Testis (tissue), 2 donors: ENCODE data around the gene CD9.

Experiments
- POLR2A ChIP-seq: fragments of 450-650 bp; IDR thresholded peaks from one replicate; pipeline ENCODE4 v1.6.1; 2017; ENCODE audit warnings: antibody characterized with exemption, mild to moderate bottlenecking, moderate library complexity
- TF ChIP-seq, protein P1 (sequence below), 3 experiments: fragments of 450-650 bp in 2 of 3; fragments of 200-600 bp in 1 of 3; sonication (generic) in 1 of 3; IDR thresholded peaks; one replicate each; pipeline ENCODE4 v1.5.1; 2016 to 2019; ENCODE audit warnings: antibody characterized with exemption in 3 of 3, mild to moderate bottlenecking in 2 of 3, moderate library complexity in 1 of 3

DNA sequence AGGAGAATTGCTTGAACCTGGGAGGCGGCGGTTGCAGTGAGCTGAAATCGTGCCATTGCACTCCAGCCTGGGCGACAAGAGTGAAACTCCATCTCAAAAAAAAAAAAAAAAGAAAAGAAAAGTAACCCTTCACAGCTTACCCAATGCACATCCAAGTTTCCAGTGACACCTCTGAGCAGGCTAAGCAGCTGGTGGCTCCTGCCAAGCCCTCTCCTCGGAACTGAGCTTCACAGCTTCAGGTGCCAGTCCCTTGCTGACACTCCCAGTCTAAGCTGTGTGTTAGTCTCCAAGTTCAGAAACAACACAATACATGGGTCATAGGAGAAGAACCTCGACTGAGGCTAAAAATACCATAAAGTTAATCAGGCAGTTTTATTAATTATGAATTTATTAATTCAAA, 7.9 kb downstream of the CD9 start:
- TF ChIP-seq POLR2A, result no peak
- TF ChIP-seq, protein P1, sequence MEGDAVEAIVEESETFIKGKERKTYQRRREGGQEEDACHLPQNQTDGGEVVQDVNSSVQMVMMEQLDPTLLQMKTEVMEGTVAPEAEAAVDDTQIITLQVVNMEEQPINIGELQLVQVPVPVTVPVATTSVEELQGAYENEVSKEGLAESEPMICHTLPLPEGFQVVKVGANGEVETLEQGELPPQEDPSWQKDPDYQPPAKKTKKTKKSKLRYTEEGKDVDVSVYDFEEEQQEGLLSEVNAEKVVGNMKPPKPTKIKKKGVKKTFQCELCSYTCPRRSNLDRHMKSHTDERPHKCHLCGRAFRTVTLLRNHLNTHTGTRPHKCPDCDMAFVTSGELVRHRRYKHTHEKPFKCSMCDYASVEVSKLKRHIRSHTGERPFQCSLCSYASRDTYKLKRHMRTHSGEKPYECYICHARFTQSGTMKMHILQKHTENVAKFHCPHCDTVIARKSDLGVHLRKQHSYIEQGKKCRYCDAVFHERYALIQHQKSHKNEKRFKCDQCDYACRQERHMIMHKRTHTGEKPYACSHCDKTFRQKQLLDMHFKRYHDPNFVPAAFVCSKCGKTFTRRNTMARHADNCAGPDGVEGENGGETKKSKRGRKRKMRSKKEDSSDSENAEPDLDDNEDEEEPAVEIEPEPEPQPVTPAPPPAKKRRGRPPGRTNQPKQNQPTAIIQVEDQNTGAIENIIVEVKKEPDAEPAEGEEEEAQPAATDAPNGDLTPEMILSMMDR (IDR thresholded peaks at IDR 0.05), result no peak
